CD8-positive, alpha-beta memory T cell (primary cell): ENCODE measurements around the gene IRF2. TPM values are rescaled to one million over a fixed set of nuclear protein-coding genes. Genes with fewer than 3 reads are reported as not detected.
A peak's percentile ranks its signal among the peaks of the same experiment; 100 is the strongest.

ENCODE experiments used
- CTCF ChIA-PET: fragments of 350-600 bp; sonication (Branson Sonifier 250); formaldehyde crosslinking; loops from one replicate; lab custom pipeline; 2021; ENCODE audit warnings: antibody characterized with exemption; lab: Charles Lee
- POLR2A ChIA-PET: fragments of 350-600 bp; sonication (Branson Sonifier 250); formaldehyde crosslinking; loops from one replicate; lab custom pipeline; 2021; ENCODE audit warnings: antibody characterized with exemption; lab: Charles Lee
- DNase-seq, 5 donors: peaks; one replicate each; pipeline versions ENCODE4 v3.0.0 to v3.0.0-alpha.2; 2020 to 2022; ENCODE audit warnings: mixed read lengths in 1 of 5
- H3K27ac ChIP-seq: one replicate; pipeline ENCODE4 v1.7.0; 2013; ENCODE audit warnings: low read depth, mild to moderate bottlenecking, low read length, moderate library complexity
- H3K27me3 ChIP-seq: 2 replicates; pipeline ENCODE4 v1.7.0; 2013; ENCODE audit warnings: low read length, mild to moderate bottlenecking; ENCODE audit not compliant: insufficient read depth, poor library complexity, severe bottlenecking
- H3K36me3 ChIP-seq: 2 replicates; pipeline ENCODE4 v1.7.0; 2013; ENCODE audit warnings: mild to moderate bottlenecking, low read length, moderate library complexity; ENCODE audit not compliant: insufficient read depth
- H3K4me1 ChIP-seq: 2 replicates; pipeline ENCODE4 v1.7.0; 2013; ENCODE audit warnings: mild to moderate bottlenecking, low read length, moderate library complexity; ENCODE audit not compliant: insufficient read depth
- H3K4me3 ChIP-seq: 2 replicates; pipeline ENCODE4 v1.7.0; 2013; ENCODE audit warnings: mild to moderate bottlenecking, low read length
- H3K9me3 ChIP-seq: 2 replicates; pipeline ENCODE4 v1.7.0; 2013; ENCODE audit warnings: mild to moderate bottlenecking, low read length
- H3K27ac Mint-ChIP-seq, 8 donors: one replicate each; pipeline ENCODE4 v1.8.0; 2020 to 2021; ENCODE audit warnings: mixed read lengths in 8 of 8, mild to moderate bottlenecking in 6 of 8, inconsistent platforms in 3 of 8, moderate library complexity in 3 of 8
- H3K27me3 Mint-ChIP-seq, 2 donors: one replicate each; pipeline ENCODE4 v1.8.0; 2020 to 2021; ENCODE audit warnings: mixed read lengths in 2 of 2, mild to moderate bottlenecking in 1 of 2, moderate library complexity in 1 of 2
- H3K36me3 Mint-ChIP-seq, 3 donors: one replicate each; pipeline ENCODE4 v1.8.0; 2020 to 2021; ENCODE audit warnings: mixed read lengths in 3 of 3, inconsistent platforms in 1 of 3, mild to moderate bottlenecking in 1 of 3
- H3K4me1 Mint-ChIP-seq, 3 donors: one replicate each; pipeline ENCODE4 v1.8.0; 2020 to 2021; ENCODE audit warnings: mixed read lengths in 3 of 3, inconsistent platforms in 1 of 3, mild to moderate bottlenecking in 1 of 3
- H3K4me3 Mint-ChIP-seq, 7 donors: one replicate each; pipeline ENCODE4 v1.8.0; 2020 to 2021; ENCODE audit warnings: mixed read lengths in 7 of 7, mild to moderate bottlenecking in 6 of 7, moderate library complexity in 4 of 7, inconsistent platforms in 2 of 7
- H3K9me3 Mint-ChIP-seq, 5 donors: one replicate each; pipeline ENCODE4 v1.8.0; 2020 to 2022; ENCODE audit warnings: mixed read lengths in 5 of 5, mild to moderate bottlenecking in 3 of 5, moderate library complexity in 2 of 5, inconsistent platforms in 1 of 5
- polyA plus RNA-seq: library from polyadenylated mRNA; unstranded; fragments of 300-500 nt; fragmentation: Illumina TruSeq; gene quantifications from one replicate; pipeline ENCODE4 v1.2.3, GENCODE V29; 2021
- total RNA-seq, 2 experiments: library from RNA; stranded (reverse); gene quantifications; one replicate each; pipeline ENCODE4 v1.2.3, GENCODE V29; 2021

Gene IRF2
- total and polyA plus RNA-seq, 3 experiments from 2014 or later = 44.1 to 79.3 (median 44.3) TPM

- POLR2A ChIA-PET = no interaction called here
- no peaks in the 10 kb centered on the region for H3K4me1 ChIP-seq
- peaks cover 0 to 16% (median 11%) of the 10 kb centered on the region in 3 donors for H3K36me3 Mint-ChIP-seq
Measured at GRCh38 chr4:184369871-184370270, 104.5 kb downstream of the IRF2 start.

DNA sequence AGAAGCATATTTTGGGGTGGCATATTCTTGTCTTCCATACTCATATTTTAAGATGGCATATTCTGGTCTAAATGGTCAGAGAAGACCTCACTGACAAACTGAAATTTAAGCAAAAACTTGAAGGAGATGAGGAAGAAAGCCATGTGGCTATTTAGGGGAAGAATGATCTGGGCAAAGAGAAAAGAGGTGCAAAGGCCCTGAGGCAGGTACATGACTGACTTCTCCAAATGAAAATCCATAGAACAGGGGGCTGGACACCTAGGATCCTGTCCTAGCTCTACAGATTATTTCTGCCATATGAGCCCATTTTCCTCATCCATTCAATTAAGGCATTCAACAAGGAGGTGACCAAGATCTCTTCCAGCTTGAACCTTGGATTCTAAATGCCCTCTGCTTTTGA, 105.6 kb downstream of the IRF2 start:
- no peak overlapping the region for H3K4me3 Mint-ChIP-seq
- no peaks in the 10 kb centered on the region for H3K9me3 Mint-ChIP-seq
- ChIA-PET POLR2A (no interaction called here), CTCF (no interaction called here)
- H3K4me1 ChIP-seq = no peaks in the 10 kb centered on the region
- H3K4me1 Mint-ChIP-seq = peaks cover 8 to 11% (median 10%) of the 10 kb centered on the region in 3 donors
- no peak overlapping the region for H3K27ac ChIP-seq
- H3K36me3 Mint-ChIP-seq = peaks cover 0 to 16% (median 11%) of the 10 kb centered on the region in 3 donors
- H3K9me3 ChIP-seq = no peaks in the 10 kb centered on the region
- H3K27ac Mint-ChIP-seq = no peak overlapping the region
- H3K36me3 ChIP-seq = no peaks in the 10 kb centered on the region
- peaks cover 0 to 3% of the 10 kb centered on the region in 2 donors for H3K27me3 Mint-ChIP-seq
- no peak overlapping the region for H3K4me3 ChIP-seq
- no peaks in the 10 kb centered on the region for H3K27me3 ChIP-seq
- DNase-seq = no peak

More at GRCh38 chr4:184369871-184370270, 104.5 kb downstream of the IRF2 start:
- Histone ChIP-seq H3K27ac (no peak overlapping the region), H3K9me3 (no peaks in the 10 kb centered on the region), H3K27me3 (no peaks in the 10 kb centered on the region), H3K36me3 (no peaks in the 10 kb centered on the region), H3K4me3 (no peak overlapping the region)
- H3K27me3 Mint-ChIP-seq = peaks cover 0 to 2% of the 10 kb centered on the region in 2 donors
- peaks cover 6 to 8% (median 7%) of the 10 kb centered on the region in 3 donors for H3K4me1 Mint-ChIP-seq
- no peak for DNase-seq
- H3K27ac Mint-ChIP-seq = no peak overlapping the region
- CTCF ChIA-PET = no interaction called here
- H3K4me3 Mint-ChIP-seq = no peak overlapping the region
- no peaks in the 10 kb centered on the region for H3K9me3 Mint-ChIP-seq

GRCh38 chr4:184368290-184368689, 106.1 kb downstream of the IRF2 start:
- no peak overlapping the region for H3K4me3 ChIP-seq
- no peak overlapping the region for H3K27ac ChIP-seq
- ChIA-PET CTCF (no interaction called here), POLR2A (no interaction called here)
- no peaks in the 10 kb centered on the region for H3K9me3 Mint-ChIP-seq
- no peak for DNase-seq
- H3K27me3 Mint-ChIP-seq = peaks cover 0 to 3% of the 10 kb centered on the region in 2 donors
- H3K27me3 ChIP-seq = no peaks in the 10 kb centered on the region
- no peaks in the 10 kb centered on the region for H3K36me3 ChIP-seq
- H3K4me1 Mint-ChIP-seq = peaks cover 8 to 11% (median 10%) of the 10 kb centered on the region in 3 donors
- peaks cover 0 to 16% (median 11%) of the 10 kb centered on the region in 3 donors for H3K36me3 Mint-ChIP-seq
- H3K9me3 ChIP-seq = no peaks in the 10 kb centered on the region
- no peaks in the 10 kb centered on the region for H3K4me1 ChIP-seq
- no peak overlapping the region for H3K4me3 Mint-ChIP-seq
- H3K27ac Mint-ChIP-seq = peak overlapping the region in 1 of 8 donors; percentile 71

DNA sequence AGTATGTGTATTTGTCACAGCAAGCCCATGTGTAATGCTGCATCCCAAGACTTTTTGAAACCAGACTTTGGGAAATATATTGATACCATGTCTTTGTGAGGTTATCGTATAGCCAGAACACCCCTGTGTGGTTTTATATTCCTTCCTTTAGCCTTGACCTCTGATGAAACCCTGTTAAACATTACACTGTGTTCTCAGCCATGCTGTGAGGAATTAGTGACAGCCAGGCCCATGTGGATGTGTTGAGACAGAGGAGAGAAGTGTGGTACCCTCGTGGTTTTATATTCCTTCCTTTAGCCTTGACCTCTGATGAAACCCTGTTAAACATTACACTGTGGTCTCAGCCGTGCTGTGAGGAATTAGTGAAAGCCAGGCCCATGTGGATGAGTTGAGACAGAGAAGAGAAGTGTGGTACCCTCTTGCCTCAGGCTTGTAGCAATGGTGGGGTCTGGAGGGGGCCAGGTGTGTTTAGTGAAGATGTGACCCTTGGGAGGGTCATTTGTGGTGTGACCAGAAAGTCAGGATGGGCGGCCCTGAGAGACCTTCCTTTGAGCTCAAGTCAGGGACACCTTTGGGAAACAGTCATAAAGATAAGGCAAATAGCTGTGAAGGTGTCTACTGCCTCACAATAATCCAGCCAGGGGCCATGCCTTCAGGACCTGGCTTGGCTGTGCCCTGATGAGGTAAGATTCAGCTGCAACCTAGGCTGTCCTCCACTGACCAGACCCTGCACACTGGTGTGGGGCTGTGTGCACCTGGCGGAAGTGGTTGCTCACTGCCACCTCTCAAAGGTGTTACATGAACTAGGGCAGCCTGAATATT, 110.0 kb downstream of the IRF2 start:
- Histone ChIP-seq H3K27me3 (no peaks in the 10 kb centered on the region), H3K4me3 (no peak overlapping the region), H3K27ac (no peak overlapping the region), H3K9me3 (no peaks in the 10 kb centered on the region), H3K4me1 (no peaks in the 10 kb centered on the region), H3K36me3 (no peaks in the 10 kb centered on the region)
- H3K36me3 Mint-ChIP-seq = peaks cover 0 to 20% (median 11%) of the 10 kb centered on the region in 3 donors
- ChIA-PET CTCF (no interaction called here), POLR2A (no interaction called here)
- peak overlapping the region in 4 of 8 donors; percentile 10 to 71 (median 37) for H3K27ac Mint-ChIP-seq
- peaks cover 0 to 3% of the 10 kb centered on the region in 2 donors for H3K27me3 Mint-ChIP-seq
- H3K4me3 Mint-ChIP-seq = no peak overlapping the region
- H3K9me3 Mint-ChIP-seq = no peaks in the 10 kb centered on the region
- peaks cover 8 to 11% (median 10%) of the 10 kb centered on the region in 3 donors for H3K4me1 Mint-ChIP-seq
- no peak for DNase-seq

- H3K4me1 ChIP-seq = no peaks in the 10 kb centered on the region
- peaks cover 8 to 11% (median 9%) of the 10 kb centered on the region in 3 donors for H3K4me1 Mint-ChIP-seq
- H3K4me3 ChIP-seq = no peak overlapping the region
- no peaks in the 10 kb centered on the region for H3K27me3 ChIP-seq
- ChIA-PET POLR2A (no interaction called here), CTCF (no interaction called here)
- H3K27ac Mint-ChIP-seq = no peak overlapping the region
- H3K27me3 Mint-ChIP-seq = peaks cover 0 to 3% of the 10 kb centered on the region in 2 donors
- H3K4me3 Mint-ChIP-seq = no peak overlapping the region
- H3K36me3 ChIP-seq = no peaks in the 10 kb centered on the region
- DNase-seq = no peak
- no peak overlapping the region for H3K27ac ChIP-seq
- peaks cover 0 to 15% (median under 1%) of the 10 kb centered on the region in 3 donors for H3K36me3 Mint-ChIP-seq
- no peaks in the 10 kb centered on the region for H3K9me3 Mint-ChIP-seq
- no peaks in the 10 kb centered on the region for H3K9me3 ChIP-seq
Measured at GRCh38 chr4:184363258-184363657, 111.1 kb downstream of the IRF2 start.

DNA sequence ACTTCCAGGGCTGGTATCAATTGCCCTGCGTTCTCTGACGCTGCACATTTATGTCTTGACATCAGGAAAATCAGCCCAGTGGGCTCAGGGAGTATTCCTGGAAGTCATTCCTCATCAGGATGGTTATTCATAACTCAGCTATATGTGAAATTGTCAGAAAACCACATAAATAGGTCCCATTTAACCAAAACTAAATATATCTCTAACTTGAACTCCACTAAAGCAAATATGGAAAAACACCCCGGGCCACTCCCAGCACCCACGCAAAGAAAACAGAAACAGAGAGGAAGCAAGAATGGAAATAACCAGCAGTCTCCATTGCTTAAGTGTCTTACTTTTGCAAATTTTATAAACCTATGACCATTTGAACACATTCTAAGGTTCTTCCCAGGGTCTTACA, 112.0 kb downstream of the IRF2 start:
- no peak overlapping the region for H3K4me3 ChIP-seq
- no peaks in the 10 kb centered on the region for H3K36me3 ChIP-seq
- no peak for DNase-seq
- Mint-ChIP-seq H3K27me3 (peaks cover 0 to 3% of the 10 kb centered on the region in 2 donors), H3K4me1 (peaks cover 8 to 11% (median 8%) of the 10 kb centered on the region in 3 donors), H3K4me3 (no peak overlapping the region), H3K36me3 (peaks cover 0 to 13% (median 0%) of the 10 kb centered on the region in 3 donors), H3K9me3 (peaks cover 0 to 2% (median 0%) of the 10 kb centered on the region in 5 donors), H3K27ac (no peak overlapping the region)
- no peak overlapping the region for H3K27ac ChIP-seq
- H3K4me1 ChIP-seq = no peaks in the 10 kb centered on the region
- ChIA-PET POLR2A (interaction anchor here (0.6 kb wide), 1 partner anchor 29 kb away, joined by 3 read pairs; no protein-coding TSS in a partner anchor), CTCF (no interaction called here)
- no peaks in the 10 kb centered on the region for H3K27me3 ChIP-seq
- H3K9me3 ChIP-seq = no peaks in the 10 kb centered on the region

DNA sequence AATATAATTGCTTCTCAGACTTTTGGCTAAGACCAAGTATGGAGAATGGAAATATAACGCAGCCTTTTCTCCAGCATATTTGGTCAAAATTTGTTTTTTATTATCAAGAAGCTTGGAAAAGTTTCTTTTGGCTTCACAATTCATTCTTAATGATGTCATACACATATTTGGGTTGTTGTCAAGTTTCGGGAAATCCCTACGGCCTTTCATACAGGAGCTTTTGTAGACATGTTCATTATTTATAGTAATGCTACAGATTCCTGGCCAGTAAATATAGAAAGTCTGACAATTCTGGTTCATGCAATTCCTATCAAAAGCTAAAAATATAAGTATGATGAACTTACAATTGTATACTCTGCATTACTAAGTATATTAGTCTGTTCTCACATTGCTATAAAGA, 112.9 kb downstream of the IRF2 start:
- Mint-ChIP-seq H3K27ac (peak overlapping the region in 1 of 8 donors; percentile 7), H3K36me3 (peaks cover 0 to 8% (median 0%) of the 10 kb centered on the region in 3 donors), H3K27me3 (peaks cover 0 to 2% of the 10 kb centered on the region in 2 donors), H3K4me3 (no peak overlapping the region), H3K9me3 (peaks cover 0 to 2% (median 0%) of the 10 kb centered on the region in 5 donors), H3K4me1 (peaks cover 5 to 11% (median 5%) of the 10 kb centered on the region in 3 donors)
- Histone ChIP-seq H3K36me3 (no peaks in the 10 kb centered on the region), H3K4me3 (no peak overlapping the region), H3K27me3 (no peaks in the 10 kb centered on the region), H3K27ac (no peak overlapping the region), H3K9me3 (no peaks in the 10 kb centered on the region), H3K4me1 (no peaks in the 10 kb centered on the region)
- CTCF ChIA-PET = no interaction called here
- POLR2A ChIA-PET = no interaction called here
- no peak for DNase-seq

GRCh38 chr4:184359888-184360287, 114.5 kb downstream of the IRF2 start:
- H3K36me3 Mint-ChIP-seq = peaks cover 0 to 6% (median 0%) of the 10 kb centered on the region in 3 donors
- DNase-seq = no peak
- H3K9me3 Mint-ChIP-seq = peaks cover 0 to 2% (median 0%) of the 10 kb centered on the region in 5 donors
- Histone ChIP-seq H3K4me1 (peaks cover 5% of the 10 kb centered on the region), H3K9me3 (no peaks in the 10 kb centered on the region), H3K36me3 (no peaks in the 10 kb centered on the region), H3K27ac (no peak overlapping the region), H3K27me3 (no peaks in the 10 kb centered on the region), H3K4me3 (no peak overlapping the region)
- CTCF ChIA-PET = no interaction called here
- H3K27me3 Mint-ChIP-seq = peaks cover 0 to 1% of the 10 kb centered on the region in 2 donors
- no peak overlapping the region for H3K27ac Mint-ChIP-seq
- POLR2A ChIA-PET = no interaction called here
- peaks cover 8 to 17% (median 8%) of the 10 kb centered on the region in 3 donors for H3K4me1 Mint-ChIP-seq
- no peak overlapping the region for H3K4me3 Mint-ChIP-seq
